Left ventricle myocardium inferior (tissue), 1 donor: ENCODE measurements around the gene FST. TPM values are rescaled to one million over a fixed set of nuclear protein-coding genes. Genes with fewer than 3 reads are reported as not detected.

Experiments used
- DNase-seq: peaks from one replicate; pipeline ENCODE4 v3.0.0-alpha.2; 2020
- H3K27ac ChIP-seq: fragments of 200-600 bp; replicated peaks from 2 replicates; pipeline ENCODE4 v1.8.0; 2021
- H3K27me3 ChIP-seq: fragments of 200-600 bp; 2 replicates; pipeline ENCODE4 v1.8.0; 2021; ENCODE audit warnings: low read depth
- H3K36me3 ChIP-seq: fragments of 200-600 bp; 2 replicates; pipeline ENCODE4 v1.8.0; 2021
- H3K4me1 ChIP-seq: fragments of 200-600 bp; 2 replicates; pipeline ENCODE4 v1.8.0; 2021
- H3K4me3 ChIP-seq: fragments of 200-600 bp; 2 replicates; pipeline ENCODE4 v1.8.0; 2021; ENCODE audit warnings: mild to moderate bottlenecking, moderate library complexity
- H3K9me3 ChIP-seq: fragments of 200-600 bp; replicated peaks from 2 replicates; pipeline ENCODE4 v1.8.0; 2021
- intact Hi-C: fragments of 100-400 bp; cut with micrococcal nuclease; formaldehyde crosslinking; loops from one replicate; pipeline ENCODE4 v1.11.0; 2022
- total RNA-seq: library from RNA; stranded (reverse); fragmentation: NEBNext Ultra II Directional; extraction: Animal tissue kit (Norgen Biotek cat#: 25700); gene quantifications from one replicate; pipeline ENCODE4 v1.2.1, GENCODE V29; 2021
- TF ChIP-seq, protein P1 (sequence below): fragments of 200-600 bp; IDR thresholded peaks from 2 replicates; pipeline ENCODE4 v1.8.0; 2021; ENCODE audit warnings: antibody characterized with exemption, mild to moderate bottlenecking, borderline replicate concordance
- donor health status: DM: no; HTN: yes; CAD: no; lungs with severe emphysema.

FST gene
- total RNA-seq, 1 donor from 2014 or later: 2.0 TPM

DNA sequence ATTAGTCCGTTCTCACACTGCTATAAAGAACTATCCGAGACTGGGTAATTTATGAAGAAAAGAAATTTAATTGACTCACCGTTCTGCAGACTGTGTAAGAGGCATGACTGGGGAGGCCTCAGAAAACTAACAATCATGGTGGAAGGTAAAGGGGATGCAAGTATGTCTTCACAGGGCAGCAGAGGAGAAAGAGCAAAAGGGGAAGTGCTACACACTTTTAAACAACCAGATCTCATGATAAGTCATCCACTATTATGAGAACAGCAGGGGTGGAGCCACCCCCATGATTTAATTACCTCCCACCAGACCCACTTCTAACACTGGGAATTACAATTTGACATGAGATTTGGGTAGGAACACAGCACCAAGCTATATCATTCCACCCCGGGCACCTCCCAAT lies 26.6 kb downstream of the FST start:
- intact Hi-C loops: no loop called here
- TF ChIP-seq, protein P1, sequence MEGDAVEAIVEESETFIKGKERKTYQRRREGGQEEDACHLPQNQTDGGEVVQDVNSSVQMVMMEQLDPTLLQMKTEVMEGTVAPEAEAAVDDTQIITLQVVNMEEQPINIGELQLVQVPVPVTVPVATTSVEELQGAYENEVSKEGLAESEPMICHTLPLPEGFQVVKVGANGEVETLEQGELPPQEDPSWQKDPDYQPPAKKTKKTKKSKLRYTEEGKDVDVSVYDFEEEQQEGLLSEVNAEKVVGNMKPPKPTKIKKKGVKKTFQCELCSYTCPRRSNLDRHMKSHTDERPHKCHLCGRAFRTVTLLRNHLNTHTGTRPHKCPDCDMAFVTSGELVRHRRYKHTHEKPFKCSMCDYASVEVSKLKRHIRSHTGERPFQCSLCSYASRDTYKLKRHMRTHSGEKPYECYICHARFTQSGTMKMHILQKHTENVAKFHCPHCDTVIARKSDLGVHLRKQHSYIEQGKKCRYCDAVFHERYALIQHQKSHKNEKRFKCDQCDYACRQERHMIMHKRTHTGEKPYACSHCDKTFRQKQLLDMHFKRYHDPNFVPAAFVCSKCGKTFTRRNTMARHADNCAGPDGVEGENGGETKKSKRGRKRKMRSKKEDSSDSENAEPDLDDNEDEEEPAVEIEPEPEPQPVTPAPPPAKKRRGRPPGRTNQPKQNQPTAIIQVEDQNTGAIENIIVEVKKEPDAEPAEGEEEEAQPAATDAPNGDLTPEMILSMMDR: no peak
- Histone ChIP-seq H3K27ac (no peak overlapping the region), H3K27me3 (no peaks in the 10 kb centered on the region), H3K36me3 (no peaks in the 10 kb centered on the region), H3K4me1 (no peaks in the 10 kb centered on the region), H3K4me3 (no peak overlapping the region), H3K9me3 (peaks cover 43% of the 10 kb centered on the region)
- no peak for DNase-seq

DNA sequence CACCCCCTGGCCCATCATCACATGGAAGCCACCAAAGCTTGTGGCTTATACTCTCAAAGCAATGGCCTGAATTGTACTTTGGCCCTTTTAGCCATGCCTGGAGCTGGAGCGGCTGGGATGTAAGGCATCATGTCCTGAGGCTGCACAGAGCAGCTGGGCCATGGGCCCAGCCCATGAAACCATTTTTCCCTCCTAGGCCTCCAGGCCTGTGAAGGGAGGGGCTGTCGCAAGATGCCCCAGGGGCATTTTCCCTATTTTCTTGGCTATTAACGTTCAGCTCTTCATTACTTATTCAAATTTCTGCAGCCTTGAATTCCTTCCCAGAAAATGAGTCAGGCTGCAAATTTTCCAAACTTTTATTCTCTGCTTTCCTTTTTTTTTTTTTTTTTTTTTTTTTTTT lies 27.7 kb downstream of the FST start:
- DNase-seq: no peak
- no peaks in the 10 kb centered on the region for H3K4me1 ChIP-seq
- H3K4me3 ChIP-seq: no peak overlapping the region
- no peaks in the 10 kb centered on the region for H3K36me3 ChIP-seq
- intact Hi-C loops: no loop called here
- peaks cover 49% of the 10 kb centered on the region for H3K9me3 ChIP-seq
- H3K27ac ChIP-seq: no peak overlapping the region
- TF ChIP-seq, protein P1: no peak
- H3K27me3 ChIP-seq: no peaks in the 10 kb centered on the region

DNA sequence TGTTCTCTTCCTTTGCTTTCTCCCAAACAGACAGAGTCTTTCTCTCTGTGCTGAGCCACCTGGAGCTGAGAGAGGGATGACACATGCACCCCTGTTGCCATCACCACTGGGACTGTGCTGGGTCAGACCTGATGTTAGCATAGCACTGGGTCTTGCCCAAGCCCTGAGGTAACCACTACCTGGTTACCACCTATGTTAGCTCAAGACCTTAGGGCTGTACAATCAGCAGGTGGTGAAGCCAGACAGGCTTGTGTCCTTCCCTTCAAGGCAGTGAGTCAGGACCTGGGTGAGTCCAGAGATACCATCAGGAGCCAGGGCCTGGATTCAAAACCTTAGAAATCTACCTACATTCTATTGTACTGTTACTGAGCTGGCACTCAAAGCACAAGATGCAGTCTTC lies 32.1 kb downstream of the FST start:
- Histone ChIP-seq H3K27ac (no peak overlapping the region), H3K9me3 (peaks cover 49% of the 10 kb centered on the region), H3K4me1 (no peaks in the 10 kb centered on the region), H3K4me3 (no peak overlapping the region), H3K36me3 (no peaks in the 10 kb centered on the region), H3K27me3 (no peaks in the 10 kb centered on the region)
- intact Hi-C loops: no loop called here
- TF ChIP-seq, protein P1: no peak
- DNase-seq: no peak

GRCh38 chr5:53515988-53516387 lies 35.6 kb downstream of the FST start:
- Histone ChIP-seq H3K27me3 (no peaks in the 10 kb centered on the region), H3K27ac (no peak overlapping the region), H3K4me1 (no peaks in the 10 kb centered on the region), H3K4me3 (no peak overlapping the region), H3K9me3 (peaks cover 25% of the 10 kb centered on the region), H3K36me3 (no peaks in the 10 kb centered on the region)
- TF ChIP-seq, protein P1: no peak
- intact Hi-C loops: no loop called here
- DNase-seq: no peak

GRCh38 chr5:53520813-53521212 lies 40.4 kb downstream of the FST start:
- Histone ChIP-seq H3K36me3 (no peaks in the 10 kb centered on the region), H3K27me3 (no peaks in the 10 kb centered on the region), H3K27ac (no peak overlapping the region), H3K4me1 (no peaks in the 10 kb centered on the region), H3K4me3 (no peak overlapping the region), H3K9me3 (peaks cover 25% of the 10 kb centered on the region)
- no peak for DNase-seq
- intact Hi-C loops: no loop called here
- TF ChIP-seq, protein P1: no peak

Other genes starting within 250 kb of the FST start
- 187 TPM for gene NDUFS4, start 80.0 kb downstream of the FST start, total RNA-seq